DOHH2 (cell line): ENCODE data around the gene CERS6.

Experiments
- H3F3A ChIP-seq: fragments of 200-600 bp; sonication (generic), shearing (Covaris generic); 2 replicates; pipeline ENCODE4 v1.6.0; 2016; ENCODE audit warnings: antibody characterized with exemption, mild to moderate bottlenecking; ENCODE audit not compliant: control insufficient read depth, insufficient read depth
- H3K27ac ChIP-seq: fragments of 200-600 bp; sonication (generic); 2 replicates; pipeline ENCODE4 v1.5.1; 2014; ENCODE audit warnings: low read depth, mild to moderate bottlenecking, low read length, moderate library complexity
- H3K27me3 ChIP-seq: fragments of 200-600 bp; sonication (generic); 2 replicates; pipeline ENCODE4 v1.6.1; 2014; ENCODE audit warnings: mild to moderate bottlenecking, low read length, mixed read lengths; ENCODE audit not compliant: control insufficient read depth
- H3K36me3 ChIP-seq: fragments of 200-600 bp; sonication (generic); 2 replicates; pipeline ENCODE4 v1.6.1; 2014; ENCODE audit warnings: mild to moderate bottlenecking, low read length, moderate library complexity, mixed read lengths; ENCODE audit not compliant: control insufficient read depth
- H3K4me1 ChIP-seq: fragments of 200-600 bp; sonication (generic); 2 replicates; pipeline ENCODE4 v1.6.1; 2014; ENCODE audit warnings: mild to moderate bottlenecking, low read length, mixed read lengths; ENCODE audit not compliant: control insufficient read depth
- H3K4me2 ChIP-seq: fragments of 200-600 bp; sonication (generic); 2 replicates; pipeline ENCODE4 v1.6.0; 2014; ENCODE audit warnings: mild to moderate bottlenecking, low read length, moderate library complexity
- H3K4me3 ChIP-seq: fragments of 200-600 bp; sonication (generic); 2 replicates; pipeline ENCODE4 v1.5.1; 2014; ENCODE audit warnings: mild to moderate bottlenecking, low read length, mixed read lengths
- H3K79me2 ChIP-seq: fragments of 200-600 bp; sonication (generic); 2 replicates; pipeline ENCODE4 v1.6.1; 2014; ENCODE audit warnings: mild to moderate bottlenecking, low read length, mixed read lengths; ENCODE audit not compliant: control insufficient read depth
- H3K9me2 ChIP-seq: fragments of 200-600 bp; sonication (generic); replicated peaks from 2 replicates; pipeline ENCODE4 v1.6.1; 2014; ENCODE audit warnings: mild to moderate bottlenecking, low read length, mixed read lengths; ENCODE audit not compliant: control insufficient read depth
- H3K9me3 ChIP-seq: fragments of 200-600 bp; sonication (generic); 2 replicates; pipeline ENCODE4 v1.6.1; 2014; ENCODE audit warnings: antibody characterized with exemption, low read length, mixed read lengths; ENCODE audit not compliant: control insufficient read depth, insufficient read depth
- H4K20me1 ChIP-seq: fragments of 200-600 bp; sonication (generic); 2 replicates; pipeline ENCODE4 v1.6.0; 2014; ENCODE audit warnings: low read depth, mild to moderate bottlenecking, antibody characterized with exemption, low read length, moderate library complexity; ENCODE audit not compliant: control insufficient read depth, insufficient read depth
- EZH2phosphoT487 ChIP-seq: fragments of 200-600 bp; sonication (generic); IDR thresholded peaks from 2 replicates; pipeline ENCODE4 v1.6.1; 2017; ENCODE audit warnings: borderline replicate concordance, mild to moderate bottlenecking, antibody characterized with exemption, low read length, moderate library complexity, mixed read lengths
- TF ChIP-seq, protein P1 (sequence below): fragments of 200-600 bp; sonication (generic); IDR thresholded peaks from one replicate; pipeline ENCODE4 v1.5.1; 2014; ENCODE audit warnings: antibody characterized with exemption, mild to moderate bottlenecking, low read depth, low read length; ENCODE audit not compliant: poor library complexity, severe bottlenecking

The CERS6 gene

DNA sequence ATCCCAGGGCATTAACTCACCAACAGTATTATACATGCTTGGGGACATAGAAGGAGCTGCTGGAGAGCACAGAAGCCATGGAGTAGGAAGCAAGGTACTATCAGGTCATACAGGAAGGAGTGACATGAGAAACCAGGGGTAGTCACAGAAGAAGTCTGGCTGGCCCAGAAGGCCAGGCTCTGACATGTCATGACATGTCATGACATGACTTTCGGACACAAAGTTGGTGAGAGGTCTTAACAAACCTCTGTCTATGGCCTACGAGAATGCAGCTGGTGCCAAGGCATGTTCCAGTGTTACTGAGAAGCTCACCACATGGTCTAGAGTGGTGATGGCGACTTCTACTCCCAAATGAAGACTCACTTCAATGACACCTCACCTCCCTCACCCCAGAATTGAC is 3.3 kb upstream of the CERS6 start:
- H3K9me3 ChIP-seq, result no peaks in the 10 kb centered on the region; the same call in 1 of the 2 replicates
- no peak overlapping the region for H3K4me3 ChIP-seq
- H3K27ac ChIP-seq, result no peak overlapping the region
- no peaks in the 10 kb centered on the region for H3K9me2 ChIP-seq
- no peaks in the 10 kb centered on the region for H3K27me3 ChIP-seq
- H3K4me2 ChIP-seq, result no peak overlapping the region
- H3K36me3 ChIP-seq, result no peaks in the 10 kb centered on the region
- no peaks in the 10 kb centered on the region for H4K20me1 ChIP-seq
- H3F3A ChIP-seq, result no peaks in the 10 kb centered on the region
- TF ChIP-seq, protein P1, sequence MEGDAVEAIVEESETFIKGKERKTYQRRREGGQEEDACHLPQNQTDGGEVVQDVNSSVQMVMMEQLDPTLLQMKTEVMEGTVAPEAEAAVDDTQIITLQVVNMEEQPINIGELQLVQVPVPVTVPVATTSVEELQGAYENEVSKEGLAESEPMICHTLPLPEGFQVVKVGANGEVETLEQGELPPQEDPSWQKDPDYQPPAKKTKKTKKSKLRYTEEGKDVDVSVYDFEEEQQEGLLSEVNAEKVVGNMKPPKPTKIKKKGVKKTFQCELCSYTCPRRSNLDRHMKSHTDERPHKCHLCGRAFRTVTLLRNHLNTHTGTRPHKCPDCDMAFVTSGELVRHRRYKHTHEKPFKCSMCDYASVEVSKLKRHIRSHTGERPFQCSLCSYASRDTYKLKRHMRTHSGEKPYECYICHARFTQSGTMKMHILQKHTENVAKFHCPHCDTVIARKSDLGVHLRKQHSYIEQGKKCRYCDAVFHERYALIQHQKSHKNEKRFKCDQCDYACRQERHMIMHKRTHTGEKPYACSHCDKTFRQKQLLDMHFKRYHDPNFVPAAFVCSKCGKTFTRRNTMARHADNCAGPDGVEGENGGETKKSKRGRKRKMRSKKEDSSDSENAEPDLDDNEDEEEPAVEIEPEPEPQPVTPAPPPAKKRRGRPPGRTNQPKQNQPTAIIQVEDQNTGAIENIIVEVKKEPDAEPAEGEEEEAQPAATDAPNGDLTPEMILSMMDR, result no peak
- no peak for TF ChIP-seq EZH2phosphoT487
- no peaks in the 10 kb centered on the region for H3K4me1 ChIP-seq
- no peaks in the 10 kb centered on the region for H3K79me2 ChIP-seq

DNA sequence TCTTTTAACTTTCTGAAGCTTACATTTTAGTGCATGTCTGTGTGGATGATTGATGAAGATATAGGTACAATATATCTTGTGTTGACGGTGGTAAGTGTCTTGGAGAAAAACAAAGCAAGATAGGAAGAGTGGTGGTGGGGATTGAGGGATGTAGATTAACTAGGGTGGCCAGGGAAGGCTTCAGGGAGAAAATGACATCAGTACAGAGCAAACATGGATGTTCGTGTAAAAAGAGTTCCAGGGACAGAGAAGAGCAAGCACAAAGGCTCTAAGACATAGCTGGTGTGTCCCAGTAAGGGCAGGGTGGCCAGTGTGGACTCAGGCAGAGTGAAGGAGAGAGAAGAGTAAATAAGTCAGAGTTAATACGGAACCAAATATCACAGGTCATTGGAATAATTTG is 2.7 kb upstream of the CERS6 start:
- no peaks in the 10 kb centered on the region for H3F3A ChIP-seq
- H3K4me3 ChIP-seq, result no peak overlapping the region
- no peaks in the 10 kb centered on the region; the same call in 1 of the 2 replicates for H3K9me3 ChIP-seq
- no peaks in the 10 kb centered on the region for H3K4me1 ChIP-seq
- no peak for TF ChIP-seq EZH2phosphoT487
- TF ChIP-seq, protein P1, result no peak
- H3K27ac ChIP-seq, result no peak overlapping the region
- no peaks in the 10 kb centered on the region for H3K36me3 ChIP-seq
- no peak overlapping the region for H3K4me2 ChIP-seq
- no peaks in the 10 kb centered on the region for H4K20me1 ChIP-seq
- H3K9me2 ChIP-seq, result no peaks in the 10 kb centered on the region
- no peaks in the 10 kb centered on the region for H3K79me2 ChIP-seq
- no peaks in the 10 kb centered on the region for H3K27me3 ChIP-seq

DNA sequence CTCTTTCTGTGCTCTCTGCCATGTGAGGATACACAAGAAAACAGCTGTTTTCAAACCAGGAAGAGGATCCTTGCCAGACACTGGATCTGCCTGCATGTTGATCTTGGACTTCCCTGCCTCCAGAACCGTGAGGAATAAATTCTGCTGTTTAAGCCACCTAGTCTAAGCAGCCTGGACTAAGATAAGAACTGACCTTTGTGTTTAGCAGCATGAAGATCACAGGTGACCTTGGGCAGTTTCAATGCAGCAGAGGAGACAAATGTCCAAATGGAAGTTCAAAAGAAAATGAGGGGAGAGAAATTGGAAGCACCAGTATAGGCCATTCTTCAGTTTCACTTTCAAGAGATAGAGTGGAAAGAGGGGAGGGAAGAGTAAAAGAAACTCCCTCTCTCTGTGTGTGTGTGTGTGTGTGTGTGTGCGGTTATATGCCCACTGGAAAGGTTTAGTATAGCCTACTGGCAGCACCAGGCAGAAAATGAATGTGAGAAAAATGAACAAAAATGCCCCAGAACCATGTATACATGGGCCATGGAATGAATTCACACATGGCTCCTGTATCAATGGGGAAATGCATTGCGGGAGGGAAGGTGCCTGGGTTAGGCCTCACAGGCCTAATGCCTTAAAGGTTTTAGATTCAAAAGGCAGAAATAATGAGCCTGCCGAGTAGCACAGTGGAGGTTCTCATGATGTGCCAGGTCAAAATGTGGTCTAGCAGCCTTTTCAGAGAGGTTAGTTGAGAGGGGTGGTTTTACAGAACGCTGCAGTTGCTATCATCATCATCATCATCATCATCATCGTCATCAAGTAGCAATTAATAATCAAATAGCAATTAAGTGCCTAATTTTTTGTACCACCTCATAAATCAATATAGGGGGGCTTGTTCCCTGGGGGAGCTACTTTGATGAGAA is 1.1 kb upstream of the CERS6 start:
- no peak overlapping the region for H3K4me2 ChIP-seq
- H3F3A ChIP-seq, result no peaks in the 10 kb centered on the region
- no peak overlapping the region for H3K27ac ChIP-seq
- no peaks in the 10 kb centered on the region for H3K79me2 ChIP-seq
- no peaks in the 10 kb centered on the region; the same call in 1 of the 2 replicates for H3K9me3 ChIP-seq
- no peaks in the 10 kb centered on the region for H3K27me3 ChIP-seq
- no peaks in the 10 kb centered on the region for H4K20me1 ChIP-seq
- H3K4me3 ChIP-seq, result no peak overlapping the region
- TF ChIP-seq EZH2phosphoT487, result no peak
- TF ChIP-seq, protein P1, result no peak
- H3K36me3 ChIP-seq, result no peaks in the 10 kb centered on the region
- H3K9me2 ChIP-seq, result no peaks in the 10 kb centered on the region
- H3K4me1 ChIP-seq, result no peaks in the 10 kb centered on the region
